Stimulated activated CD4-positive, alpha-beta T cell treated with anti-CD3 and anti-CD28 coated beads, TNF-alpha, amount 100 ng/mL, for 48 hours (primary cell): ENCODE data around the gene ETV6.

Experiments used
- DNase-seq, 3 donors: peaks; one replicate each; pipeline ENCODE4 v3.0.0-alpha.2; 2020; ENCODE audit warnings: low read depth in 3 of 3

The ETV6 gene

DNA sequence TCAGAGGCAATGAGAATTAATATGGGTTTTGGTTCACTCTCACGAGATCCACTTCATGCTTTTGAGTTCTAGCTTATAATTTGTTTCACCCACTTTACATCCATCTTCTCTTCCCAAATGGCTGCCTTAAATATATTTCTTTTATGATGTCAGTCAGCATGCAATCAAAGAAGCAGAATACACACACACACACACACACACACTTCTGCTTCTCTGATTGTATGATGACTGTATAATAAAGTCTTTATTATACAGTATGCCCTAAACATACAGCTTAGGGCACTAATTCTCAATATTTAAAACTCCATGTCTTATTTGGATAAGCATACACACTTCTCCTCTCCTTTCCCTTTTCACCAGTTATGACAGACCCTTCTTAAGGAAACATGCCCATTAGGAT is 6.7 kb upstream of the ETV6 start:
- no peak for DNase-seq

GRCh38 chr12:11645391-11645790 is 4.1 kb upstream of the ETV6 start:
- no peak for DNase-seq

GRCh38 chr12:11648514-11649412 is 711 bp upstream of the ETV6 start:
- peak in 2 of 3 donors; percentile 22 to 25 for DNase-seq

- peak in 2 of 3 donors; percentile 9 to 18 for DNase-seq
Observed at GRCh38 chr12:11650286-11651281, 1.1 kb downstream of the ETV6 start.

GRCh38 chr12:11651381-11651780 is 1.9 kb downstream of the ETV6 start:
- no peak for DNase-seq

- peak in 1 of 3 donors; percentile 3 for DNase-seq
Observed at GRCh38 chr12:11651785-11652184, 2.3 kb downstream of the ETV6 start.

GRCh38 chr12:11652351-11653040 is 3.0 kb downstream of the ETV6 start:
- peak in 1 of 3 donors; percentile 8 for DNase-seq

- peak; percentile 23 to 50 (median 48) for DNase-seq
Observed at GRCh38 chr12:11653215-11653753, 3.8 kb downstream of the ETV6 start.

DNA sequence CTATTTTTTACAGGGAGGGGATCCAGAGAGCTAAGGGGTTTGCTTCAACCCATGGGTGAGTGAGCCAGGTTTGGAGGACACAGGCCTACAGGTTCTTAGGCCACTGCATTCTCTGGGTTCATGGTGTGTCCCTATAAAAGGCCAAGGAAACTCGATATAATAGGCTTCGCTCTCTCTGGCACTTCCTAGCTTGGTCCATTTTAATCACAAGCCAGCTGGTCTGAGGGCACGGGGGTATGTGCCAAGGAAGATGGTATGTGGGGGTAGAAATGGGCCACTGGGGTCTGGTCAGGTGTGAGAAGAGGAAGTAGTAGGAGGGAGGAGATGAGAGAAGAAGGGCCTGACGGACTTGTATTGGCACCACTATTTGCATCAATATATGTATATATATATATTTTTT is 4.9 kb downstream of the ETV6 start:
- DNase-seq: no peak

DNA sequence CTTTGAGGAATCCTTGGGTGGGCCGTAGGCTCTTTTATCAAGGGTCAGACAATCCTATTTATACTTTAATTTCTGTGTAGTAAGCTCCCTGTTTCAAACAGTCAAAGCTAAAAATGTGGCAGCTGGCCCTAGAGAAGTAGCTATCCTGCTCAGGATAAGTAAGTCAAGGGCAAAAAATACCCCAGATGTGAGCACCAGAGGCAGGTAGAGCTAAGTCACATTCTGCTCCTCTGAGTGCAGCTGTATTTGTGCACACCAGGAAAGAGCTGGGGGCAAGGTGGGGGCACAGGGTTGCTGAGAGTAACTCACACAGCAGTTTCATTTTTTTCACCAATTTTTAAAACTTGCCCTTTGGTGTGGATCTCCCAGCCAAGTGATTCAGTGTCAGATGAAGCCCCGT is 5.3 kb downstream of the ETV6 start:
- no peak for DNase-seq

- DNase-seq: no peak
Observed at GRCh38 chr12:11655842-11656241, 6.4 kb downstream of the ETV6 start.

- DNase-seq: no peak
Observed at GRCh38 chr12:11656550-11656949, 7.1 kb downstream of the ETV6 start.

GRCh38 chr12:11657511-11657910 is 8.0 kb downstream of the ETV6 start:
- no peak for DNase-seq

DNA sequence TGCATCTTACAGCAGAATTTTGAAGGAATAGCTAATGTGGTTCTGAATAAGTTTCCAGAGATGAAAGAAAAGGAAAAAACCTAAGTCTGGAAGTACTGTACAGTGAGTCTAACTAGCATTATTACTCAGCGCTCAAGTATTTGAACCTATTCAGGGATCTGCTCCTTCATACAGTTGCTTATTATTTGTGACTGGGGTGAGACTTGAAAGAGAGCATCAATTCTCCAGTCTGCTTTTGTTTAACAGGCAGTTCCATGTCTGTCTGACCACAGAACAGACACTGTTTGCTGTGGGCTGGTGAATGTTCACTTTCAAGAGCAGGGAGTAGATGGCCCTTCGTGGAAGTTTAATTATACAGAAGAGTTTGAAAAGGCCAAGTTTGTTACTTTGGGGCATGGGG is 9.3 kb downstream of the ETV6 start:
- DNase-seq: no peak

DNA sequence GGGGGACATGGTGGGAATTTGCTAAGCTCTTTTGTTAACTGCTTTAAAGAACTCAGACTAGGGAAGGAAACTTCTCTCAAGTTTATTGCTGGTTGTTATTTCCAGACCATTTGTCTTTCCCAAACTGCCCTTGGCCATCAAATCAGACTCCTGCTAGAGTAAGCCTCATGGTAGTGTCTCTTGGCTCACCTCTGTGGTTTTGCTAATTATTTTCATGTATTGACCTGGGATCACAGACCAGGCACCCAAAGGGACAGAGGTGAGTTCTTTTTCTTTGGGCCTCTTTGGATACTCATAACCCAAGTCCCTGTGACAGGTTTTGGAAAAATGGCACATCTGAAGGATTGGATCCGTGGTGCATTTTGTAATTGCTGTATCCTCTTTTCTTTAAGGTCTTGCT is 11.2 kb downstream of the ETV6 start:
- no peak for DNase-seq

- DNase-seq: no peak
Observed at GRCh38 chr12:11661491-11662089, 12.1 kb downstream of the ETV6 start.

DNA sequence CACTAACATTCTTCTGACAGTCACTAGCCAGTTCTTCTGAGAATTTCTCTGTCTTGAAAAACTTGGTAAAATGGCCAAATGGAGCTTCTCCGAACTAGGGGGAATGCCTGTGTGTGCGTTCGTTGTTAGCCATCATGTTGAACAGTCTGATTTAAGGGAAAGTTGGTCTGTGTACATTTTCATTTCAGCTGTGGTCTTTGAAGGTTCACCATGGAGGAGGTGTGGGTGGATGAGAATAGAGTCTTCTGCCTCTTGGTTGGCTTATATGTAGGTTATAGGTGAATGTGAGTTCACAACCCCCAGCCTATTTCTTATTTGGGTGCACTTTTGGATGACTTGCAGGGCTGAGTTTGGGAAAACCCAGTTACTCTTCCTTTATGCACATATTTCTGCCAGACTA is 12.9 kb downstream of the ETV6 start:
- DNase-seq: no peak

DNA sequence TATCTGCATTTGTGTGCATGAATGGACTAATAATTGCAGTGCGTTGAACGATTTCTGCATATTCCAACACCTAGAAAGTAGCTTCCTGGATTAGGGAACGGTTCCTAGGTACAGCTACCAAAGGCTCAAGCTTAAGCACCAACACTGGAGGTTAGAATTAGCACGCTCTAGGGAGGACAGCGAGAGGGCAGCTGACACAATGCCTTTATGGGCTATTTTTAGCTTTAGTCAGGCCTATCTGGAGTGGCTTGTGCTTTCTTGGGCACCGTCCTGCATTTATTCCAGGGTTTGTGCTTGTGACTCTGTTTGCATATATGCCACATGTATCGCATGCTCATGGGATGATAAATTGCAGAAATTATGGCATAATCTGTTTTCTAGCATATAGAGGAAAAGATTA is 13.7 kb downstream of the ETV6 start:
- no peak for DNase-seq

GRCh38 chr12:11664101-11664500 is 14.6 kb downstream of the ETV6 start:
- no peak for DNase-seq

- no peak for DNase-seq
Observed at GRCh38 chr12:11666131-11667050, 16.9 kb downstream of the ETV6 start.
